IMR-90 (cell line): Measurements from ENCODE around the gene ZNF335.

Experiments used
- CEBPB ChIP-seq: IDR thresholded peaks from 2 replicates; pipeline ENCODE4 v1.6.1; 2012; ENCODE audit warnings: low read depth, low read length, improper control_type of control experiment
- CHD1 ChIP-seq: IDR thresholded peaks from 2 replicates; pipeline ENCODE4 v1.6.1; 2012; ENCODE audit warnings: low read depth, low read length, improper control_type of control experiment
- ELK1 ChIP-seq: fragments of 150-350 bp; IDR thresholded peaks from 2 replicates; pipeline ENCODE4 v1.6.1; 2016; ENCODE audit warnings: low read depth, mild to moderate bottlenecking, low read length, moderate library complexity, borderline replicate concordance
- FOS ChIP-seq: fragments of 150-350 bp; IDR thresholded peaks from 2 replicates; pipeline ENCODE4 v1.6.1; 2016; ENCODE audit warnings: low read depth, low read length
- MAFK ChIP-seq: IDR thresholded peaks from 2 replicates; pipeline ENCODE4 v1.6.1; 2012; ENCODE audit warnings: low read depth, low read length, improper control_type of control experiment
- MXI1 ChIP-seq: IDR thresholded peaks from 2 replicates; pipeline ENCODE4 v1.6.1; 2012; ENCODE audit warnings: low read depth, mild to moderate bottlenecking, low read length, moderate library complexity, borderline replicate concordance
- POLR2A ChIP-seq: IDR thresholded peaks from 2 replicates; pipeline ENCODE4 v1.6.1; 2012; ENCODE audit warnings: mild to moderate bottlenecking, low read depth, low read length
- RAD21 ChIP-seq: IDR thresholded peaks from 2 replicates; pipeline ENCODE4 v1.6.1; 2012; ENCODE audit warnings: low read length, improper control_type of control experiment
- RCOR1 ChIP-seq: IDR thresholded peaks from 2 replicates; pipeline ENCODE4 v1.6.1; 2012; ENCODE audit warnings: mild to moderate bottlenecking, low read length, improper control_type of control experiment; ENCODE audit not compliant: insufficient replicate concordance
- RFX5 ChIP-seq: IDR thresholded peaks from 2 replicates; pipeline ENCODE4 v1.8.0; 2012; ENCODE audit warnings: low read depth, mild to moderate bottlenecking, low read length, moderate library complexity
- SMC3 ChIP-seq: fragments of 150-350 bp; IDR thresholded peaks from 2 replicates; pipeline ENCODE4 v1.6.1; 2016; ENCODE audit warnings: low read depth, mild to moderate bottlenecking, antibody characterized with exemption, low read length, moderate library complexity
- TF ChIP-seq, protein P1 (sequence below): conservative IDR thresholded peaks from 2 replicates; pipeline ENCODE4 v1.5.1; 2012; ENCODE audit warnings: mild to moderate bottlenecking, low read depth, low read length, improper control_type of control experiment
- TF ChIP-seq, protein P2 (sequence below): fragments of 150-350 bp; IDR thresholded peaks from 2 replicates; pipeline ENCODE4 v1.6.1; 2017; ENCODE audit warnings: mild to moderate bottlenecking, antibody characterized with exemption, low read length, low read depth

DNA sequence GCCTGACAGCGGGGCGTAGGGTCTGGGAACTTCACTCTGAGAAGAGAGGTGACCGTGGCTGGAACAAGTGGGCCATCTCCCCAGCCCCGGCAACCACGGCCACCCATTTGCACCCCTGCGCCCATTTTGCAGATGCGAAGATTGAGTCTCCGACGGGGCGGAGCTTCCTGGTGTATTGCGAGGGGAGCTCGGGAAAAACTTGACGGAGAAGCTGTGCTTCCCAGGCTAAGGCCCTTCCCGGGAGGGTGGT is 653 bp downstream of the ZNF335 start:
- TF ChIP-seq, protein P1, sequence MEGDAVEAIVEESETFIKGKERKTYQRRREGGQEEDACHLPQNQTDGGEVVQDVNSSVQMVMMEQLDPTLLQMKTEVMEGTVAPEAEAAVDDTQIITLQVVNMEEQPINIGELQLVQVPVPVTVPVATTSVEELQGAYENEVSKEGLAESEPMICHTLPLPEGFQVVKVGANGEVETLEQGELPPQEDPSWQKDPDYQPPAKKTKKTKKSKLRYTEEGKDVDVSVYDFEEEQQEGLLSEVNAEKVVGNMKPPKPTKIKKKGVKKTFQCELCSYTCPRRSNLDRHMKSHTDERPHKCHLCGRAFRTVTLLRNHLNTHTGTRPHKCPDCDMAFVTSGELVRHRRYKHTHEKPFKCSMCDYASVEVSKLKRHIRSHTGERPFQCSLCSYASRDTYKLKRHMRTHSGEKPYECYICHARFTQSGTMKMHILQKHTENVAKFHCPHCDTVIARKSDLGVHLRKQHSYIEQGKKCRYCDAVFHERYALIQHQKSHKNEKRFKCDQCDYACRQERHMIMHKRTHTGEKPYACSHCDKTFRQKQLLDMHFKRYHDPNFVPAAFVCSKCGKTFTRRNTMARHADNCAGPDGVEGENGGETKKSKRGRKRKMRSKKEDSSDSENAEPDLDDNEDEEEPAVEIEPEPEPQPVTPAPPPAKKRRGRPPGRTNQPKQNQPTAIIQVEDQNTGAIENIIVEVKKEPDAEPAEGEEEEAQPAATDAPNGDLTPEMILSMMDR = no peak
- TF ChIP-seq CHD1 = no peak
- no peak for TF ChIP-seq POLR2A
- no peak for TF ChIP-seq MAFK
- TF ChIP-seq RFX5 = no peak
- TF ChIP-seq RCOR1 = peak; percentile 99
- TF ChIP-seq CEBPB = no peak
- no peak for TF ChIP-seq FOS
- TF ChIP-seq, protein P2, sequence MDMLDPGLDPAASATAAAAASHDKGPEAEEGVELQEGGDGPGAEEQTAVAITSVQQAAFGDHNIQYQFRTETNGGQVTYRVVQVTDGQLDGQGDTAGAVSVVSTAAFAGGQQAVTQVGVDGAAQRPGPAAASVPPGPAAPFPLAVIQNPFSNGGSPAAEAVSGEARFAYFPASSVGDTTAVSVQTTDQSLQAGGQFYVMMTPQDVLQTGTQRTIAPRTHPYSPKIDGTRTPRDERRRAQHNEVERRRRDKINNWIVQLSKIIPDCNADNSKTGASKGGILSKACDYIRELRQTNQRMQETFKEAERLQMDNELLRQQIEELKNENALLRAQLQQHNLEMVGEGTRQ = no peak
- TF ChIP-seq SMC3 = no peak
- no peak for TF ChIP-seq RAD21
- no peak for TF ChIP-seq MXI1
- no peak for TF ChIP-seq ELK1
